Bronchial epithelial cell (primary cell): ENCODE results near the gene ZMAT3. TPM values are rescaled to one million over a fixed set of nuclear protein-coding genes. Genes with fewer than 3 reads are reported as not detected.

ENCODE experiments used
- DNase-seq: peaks from one replicate; pipeline ENCODE4 v3.0.0-alpha.2; 2010; ENCODE audit warnings: low read depth
- FAIRE-seq: peaks from 2 replicates; lab custom pipeline; 2011; peaks lifted over from hg19 to GRCh38; lab: Jason Lieb, UNC
- H3K27me3 ChIP-seq: 2 replicates; pipeline ENCODE4 v1.5.1; 2011; ENCODE audit warnings: low read length; ENCODE audit not compliant: control insufficient read depth, insufficient read depth
- H3K36me3 ChIP-seq: 2 replicates; pipeline ENCODE4 v1.5.1; 2011; ENCODE audit warnings: low read length; ENCODE audit not compliant: control insufficient read depth, insufficient read depth
- H3K4me3 ChIP-seq: 2 replicates; pipeline ENCODE4 v1.5.1; 2011; ENCODE audit warnings: mild to moderate bottlenecking, low read depth, low read length, control low read depth
- CTCF ChIP-seq: IDR thresholded peaks from 2 replicates; pipeline ENCODE4 v1.5.1; 2011; ENCODE audit warnings: mild to moderate bottlenecking, moderate library complexity, low read length, control low read depth, inconsistent platforms; ENCODE audit not compliant: insufficient read depth, severe bottlenecking
- total RNA-seq: library from RNA; depleted of rRNA; stranded (reverse); fragments of >200 nt; gene quantifications from 2 replicates; pipeline ENCODE4 v1.2.1, GENCODE V29; 2014

The ZMAT3 gene
- total RNA-seq, 1 donor from 2014 or later, result 15.3 TPM

DNA sequence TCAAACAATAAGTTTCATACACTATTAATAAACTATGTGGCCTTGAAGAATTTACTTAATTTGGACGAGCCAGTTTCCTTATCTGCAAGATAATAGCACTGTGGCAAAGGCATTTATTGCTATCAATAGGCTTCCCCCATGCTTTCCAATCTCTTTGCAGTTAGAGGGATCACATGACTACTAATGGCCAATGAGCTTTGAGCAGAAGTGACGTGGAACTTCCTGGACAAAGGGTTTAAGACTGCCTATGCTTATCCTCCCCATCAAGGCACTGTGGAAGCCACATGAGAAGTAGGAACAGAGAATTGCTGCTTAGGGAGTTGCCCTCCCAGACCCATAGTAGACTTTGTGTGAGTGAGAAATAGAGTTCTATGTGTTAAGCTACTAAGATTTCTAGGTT is 16.7 kb upstream of the ZMAT3 start:
- no peak for TF ChIP-seq CTCF
- Histone ChIP-seq H3K4me3 (no peak overlapping the region), H3K36me3 (no peaks in the 10 kb centered on the region), H3K27me3 (no peaks in the 10 kb centered on the region)
- DNase-seq, result peak; percentile 12
- no peak for FAIRE-seq

- no peak overlapping the region for H3K4me3 ChIP-seq
- no peak for DNase-seq
- FAIRE-seq, result no peak
- no peaks in the 10 kb centered on the region for H3K27me3 ChIP-seq
- H3K36me3 ChIP-seq, result no peaks in the 10 kb centered on the region
- TF ChIP-seq CTCF, result no peak
Measured at GRCh38 chr3:179083977-179084376, 12.4 kb upstream of the ZMAT3 start.

GRCh38 chr3:179082416-179082815 is 10.8 kb upstream of the ZMAT3 start:
- no peak for TF ChIP-seq CTCF
- Histone ChIP-seq H3K4me3 (no peak overlapping the region), H3K36me3 (no peaks in the 10 kb centered on the region), H3K27me3 (no peaks in the 10 kb centered on the region)
- no peak for FAIRE-seq
- DNase-seq, result peak; percentile 91

- DNase-seq (no peak), FAIRE-seq (no peak)
- Histone ChIP-seq H3K36me3 (no peaks in the 10 kb centered on the region), H3K27me3 (no peaks in the 10 kb centered on the region), H3K4me3 (no peak overlapping the region)
- TF ChIP-seq CTCF, result no peak
Measured at GRCh38 chr3:179081885-179082284, 10.3 kb upstream of the ZMAT3 start.

- FAIRE-seq (peak; percentile 64), DNase-seq (peak; percentile 45)
- no peak for TF ChIP-seq CTCF
Measured at GRCh38 chr3:179079537-179079936, 7.9 kb upstream of the ZMAT3 start.

DNA sequence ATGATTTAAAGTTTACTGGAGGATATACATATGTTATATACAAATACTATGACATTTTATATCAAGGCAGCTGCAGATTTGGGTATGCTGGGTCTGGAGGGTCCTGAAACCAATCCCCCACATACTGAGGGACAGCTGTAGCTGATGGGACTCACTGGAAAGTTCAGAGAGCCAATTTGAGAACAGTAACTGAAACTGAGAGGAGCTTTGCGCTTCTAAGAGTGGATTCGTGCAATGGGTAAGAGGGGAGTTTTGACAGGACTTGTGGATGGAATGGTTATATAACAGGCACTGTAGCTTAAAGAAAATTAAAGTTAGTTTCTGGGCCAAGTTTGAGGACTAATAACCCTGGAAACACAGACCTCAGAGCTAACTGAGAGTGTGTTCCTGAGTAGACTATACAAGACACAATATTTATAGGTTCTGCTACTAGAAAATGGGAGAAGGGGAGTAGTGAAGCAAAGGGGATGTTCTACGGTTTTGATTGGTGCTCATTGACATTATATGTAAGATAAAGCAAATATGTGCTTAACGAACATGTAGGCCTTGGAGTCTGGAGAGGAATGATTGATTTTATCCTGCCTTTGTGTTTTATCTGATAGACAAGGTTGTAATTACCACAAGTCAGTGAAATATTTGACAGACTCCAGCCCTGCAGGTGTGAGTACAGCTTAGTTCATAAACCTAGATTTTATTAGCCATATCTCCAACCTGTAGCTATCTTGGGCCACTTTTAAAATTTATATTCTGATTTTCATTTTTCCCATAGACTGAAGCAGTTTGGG is 4.8 kb upstream of the ZMAT3 start:
- H3K36me3 ChIP-seq, result no peaks in the 10 kb centered on the region
- no peak for TF ChIP-seq CTCF
- DNase-seq (no peak), FAIRE-seq (no peak)
- H3K27me3 ChIP-seq, result no peaks in the 10 kb centered on the region
- no peak overlapping the region for H3K4me3 ChIP-seq

More at GRCh38 chr3:179079537-179079936, 7.9 kb upstream of the ZMAT3 start:
- Histone ChIP-seq H3K27me3 (no peaks in the 10 kb centered on the region), H3K36me3 (no peaks in the 10 kb centered on the region), H3K4me3 (no peak overlapping the region)
